Uterus (tissue), 2 donors: ENCODE data around the gene SHKBP1.

Experiments
- CTCF ChIP-seq, 4 experiments: fragments of 200-600 bp in 2 of 4; fragments of 450-650 bp in 2 of 4; sonication (generic) in 2 of 4; IDR thresholded peaks; one replicate each; pipeline ENCODE4 v1.5.1; 2016 to 2019; ENCODE audit warnings: antibody characterized with exemption in 4 of 4, mild to moderate bottlenecking in 2 of 4, moderate library complexity in 1 of 4
- POLR2A ChIP-seq, 2 donors: fragments of 450-650 bp; IDR thresholded peaks; one replicate each; pipeline ENCODE4 v1.6.1; 2016; ENCODE audit warnings: antibody characterized with exemption in 2 of 2, mild to moderate bottlenecking in 1 of 2, moderate library complexity in 1 of 2

- TF ChIP-seq CTCF (IDR thresholded peaks at IDR 0.05), result no peak
- no peak for TF ChIP-seq POLR2A (IDR thresholded peaks at IDR 0.05)
Observed at GRCh38 chr19:40539070-40539469, 37.6 kb upstream of the SHKBP1 start.
